AG04450 (cell line): Measurements from ENCODE around the gene LRMDA. TPM values are rescaled to one million over a fixed set of nuclear protein-coding genes. Genes with fewer than 3 reads are reported as not detected.

Source experiments
- CTCF ChIA-PET: fragments of 300-600, 350-600 bp; formaldehyde crosslinking; extraction: SDS; loops from one replicate; lab custom pipeline; 2022; ENCODE audit warnings: antibody characterized with exemption, inconsistent platforms; lab: Charles Lee
- POLR2A ChIA-PET: fragments of 350-600 bp; formaldehyde crosslinking; extraction: SDS; loops from one replicate; lab custom pipeline; 2021; ENCODE audit warnings: antibody characterized with exemption, inconsistent platforms; lab: Yijun Ruan, JAX
- DNase-seq: peaks from one replicate; pipeline ENCODE4 v3.0.0-alpha.2; 2011; ENCODE audit warnings: low read depth, low spot score
- H3K27ac ChIP-seq: one replicate; pipeline ENCODE4 v1.5.1; 2012; ENCODE audit warnings: low read depth, low read length, control low read depth
- H3K27me3 ChIP-seq: one replicate; pipeline ENCODE4 v1.6.0; 2012; ENCODE audit warnings: low read length; ENCODE audit not compliant: control insufficient read depth, insufficient read depth
- H3K4me3 ChIP-seq: 2 replicates; pipeline ENCODE4 v1.5.1; 2011; ENCODE audit warnings: mild to moderate bottlenecking, low read depth, low read length, control low read depth
- H3K9me3 ChIP-seq: 2 replicates; pipeline ENCODE4 v1.5.1; 2012; ENCODE audit warnings: low read length; ENCODE audit not compliant: control insufficient read depth, insufficient read depth
- polyA plus RNA-seq: library from polyadenylated mRNA; depleted of rRNA; stranded (reverse); fragments of >200 nt; gene quantifications from 2 replicates; pipeline ENCODE4 v1.2.3, GENCODE V29; 2011
- TF ChIP-seq, protein P1 (sequence below): IDR thresholded peaks from 2 replicates; pipeline ENCODE4 v1.5.1; 2011; ENCODE audit warnings: low read depth, low read length, control low read depth, inconsistent platforms

Gene LRMDA
- polyA plus RNA-seq, 1 experiment, result 0.12 TPM

DNA sequence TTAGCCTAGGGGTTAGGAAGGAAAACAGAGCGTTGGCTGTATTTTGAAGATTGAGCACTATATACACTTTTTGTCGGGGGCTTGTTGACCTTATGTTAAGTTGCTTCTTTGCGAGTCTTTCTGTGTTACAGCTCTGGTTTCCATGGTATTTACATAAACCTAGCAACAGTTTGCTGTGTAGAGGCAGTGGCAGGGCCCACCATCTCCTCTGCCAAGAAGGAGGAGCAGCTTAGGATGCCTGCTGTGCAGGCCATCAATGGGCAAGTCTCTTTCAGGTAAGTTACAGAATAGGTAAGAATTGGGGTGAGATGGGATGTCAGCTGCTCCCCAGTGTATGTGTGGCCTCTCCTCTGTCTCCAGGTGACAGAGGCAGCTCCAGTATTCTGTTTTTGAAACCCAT lies 485.5 kb downstream of the LRMDA start:
- Histone ChIP-seq H3K4me3 (no peak overlapping the region), H3K27ac (no peak overlapping the region), H3K9me3 (no peaks in the 10 kb centered on the region), H3K27me3 (no peaks in the 10 kb centered on the region)
- no peak for DNase-seq
- ChIA-PET CTCF (no interaction called here), POLR2A (no interaction called here)
- TF ChIP-seq, protein P1, sequence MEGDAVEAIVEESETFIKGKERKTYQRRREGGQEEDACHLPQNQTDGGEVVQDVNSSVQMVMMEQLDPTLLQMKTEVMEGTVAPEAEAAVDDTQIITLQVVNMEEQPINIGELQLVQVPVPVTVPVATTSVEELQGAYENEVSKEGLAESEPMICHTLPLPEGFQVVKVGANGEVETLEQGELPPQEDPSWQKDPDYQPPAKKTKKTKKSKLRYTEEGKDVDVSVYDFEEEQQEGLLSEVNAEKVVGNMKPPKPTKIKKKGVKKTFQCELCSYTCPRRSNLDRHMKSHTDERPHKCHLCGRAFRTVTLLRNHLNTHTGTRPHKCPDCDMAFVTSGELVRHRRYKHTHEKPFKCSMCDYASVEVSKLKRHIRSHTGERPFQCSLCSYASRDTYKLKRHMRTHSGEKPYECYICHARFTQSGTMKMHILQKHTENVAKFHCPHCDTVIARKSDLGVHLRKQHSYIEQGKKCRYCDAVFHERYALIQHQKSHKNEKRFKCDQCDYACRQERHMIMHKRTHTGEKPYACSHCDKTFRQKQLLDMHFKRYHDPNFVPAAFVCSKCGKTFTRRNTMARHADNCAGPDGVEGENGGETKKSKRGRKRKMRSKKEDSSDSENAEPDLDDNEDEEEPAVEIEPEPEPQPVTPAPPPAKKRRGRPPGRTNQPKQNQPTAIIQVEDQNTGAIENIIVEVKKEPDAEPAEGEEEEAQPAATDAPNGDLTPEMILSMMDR, result no peak

DNA sequence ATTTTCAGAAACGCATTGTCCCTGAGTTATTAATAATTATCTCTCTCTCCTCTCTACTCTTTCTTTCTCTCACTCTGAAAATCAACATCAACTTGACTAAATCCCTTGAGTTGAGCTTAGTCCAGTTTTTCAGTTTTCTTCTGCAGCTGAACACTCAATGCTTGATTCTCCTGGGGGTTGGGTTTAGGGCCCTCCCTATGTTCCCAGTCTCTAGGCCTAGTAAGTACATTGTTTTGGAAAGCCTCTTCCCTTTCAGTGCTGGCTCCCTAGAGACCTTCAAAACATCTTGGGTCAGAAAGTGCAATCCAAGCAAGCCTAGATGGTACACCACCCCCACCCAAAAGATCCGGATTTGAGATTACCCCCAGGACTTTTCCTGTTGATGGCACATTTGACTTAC lies 488.5 kb downstream of the LRMDA start:
- H3K4me3 ChIP-seq, result no peak overlapping the region
- H3K27ac ChIP-seq, result no peak overlapping the region
- TF ChIP-seq, protein P1, result no peak
- no peak for DNase-seq
- ChIA-PET POLR2A (no interaction called here), CTCF (no interaction called here)
- H3K9me3 ChIP-seq, result no peaks in the 10 kb centered on the region
- H3K27me3 ChIP-seq, result peaks cover 4% of the 10 kb centered on the region

- TF ChIP-seq, protein P1, result peak; percentile 6; the same call in 1 of the 2 replicates
- H3K9me3 ChIP-seq, result no peaks in the 10 kb centered on the region
- no peak overlapping the region for H3K4me3 ChIP-seq
- CTCF ChIA-PET, result no interaction called here
- peaks cover 4% of the 10 kb centered on the region for H3K27me3 ChIP-seq
- DNase-seq, result no peak
- H3K27ac ChIP-seq, result no peak overlapping the region
- POLR2A ChIA-PET, result no interaction called here
Measured at GRCh38 chr10:75922435-75922834, 491.0 kb downstream of the LRMDA start.

DNA sequence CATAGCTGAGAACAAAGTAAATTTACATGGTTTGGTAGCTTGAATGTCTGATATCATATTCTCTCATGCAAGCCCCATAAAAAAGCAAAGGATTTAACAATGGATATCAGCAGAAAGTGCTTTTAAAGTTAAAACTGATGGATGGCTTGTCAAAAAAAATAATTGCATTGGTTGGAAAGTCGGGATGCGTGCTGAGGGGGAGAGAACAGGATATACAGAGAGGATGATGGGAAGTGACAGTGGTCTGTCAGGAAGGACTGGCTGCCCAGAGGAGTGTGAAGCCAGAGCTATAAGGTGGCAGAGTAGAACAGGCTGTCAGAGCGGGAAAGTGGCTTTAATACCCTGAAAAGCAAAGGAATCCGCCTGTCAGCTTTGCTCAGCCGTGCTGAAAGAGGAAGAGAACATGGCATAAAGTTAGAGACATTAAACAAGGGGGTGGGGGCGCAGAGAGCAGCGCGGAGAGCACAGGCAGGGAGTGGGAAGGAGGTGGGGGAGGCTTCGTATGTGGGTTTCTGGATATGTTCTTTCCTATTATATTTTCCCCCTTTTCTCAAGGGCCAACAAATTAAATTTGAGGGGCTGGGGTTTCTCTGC lies 493.0 kb downstream of the LRMDA start:
- Histone ChIP-seq H3K9me3 (no peaks in the 10 kb centered on the region), H3K27me3 (peaks cover 4% of the 10 kb centered on the region), H3K4me3 (no peak overlapping the region), H3K27ac (no peak overlapping the region)
- TF ChIP-seq, protein P1, result no peak
- no peak for DNase-seq
- ChIA-PET POLR2A (no interaction called here), CTCF (interaction anchor here (0.6 kb wide), 1 partner anchor 532 kb away, joined by 3 read pairs; no protein-coding TSS in a partner anchor)

DNA sequence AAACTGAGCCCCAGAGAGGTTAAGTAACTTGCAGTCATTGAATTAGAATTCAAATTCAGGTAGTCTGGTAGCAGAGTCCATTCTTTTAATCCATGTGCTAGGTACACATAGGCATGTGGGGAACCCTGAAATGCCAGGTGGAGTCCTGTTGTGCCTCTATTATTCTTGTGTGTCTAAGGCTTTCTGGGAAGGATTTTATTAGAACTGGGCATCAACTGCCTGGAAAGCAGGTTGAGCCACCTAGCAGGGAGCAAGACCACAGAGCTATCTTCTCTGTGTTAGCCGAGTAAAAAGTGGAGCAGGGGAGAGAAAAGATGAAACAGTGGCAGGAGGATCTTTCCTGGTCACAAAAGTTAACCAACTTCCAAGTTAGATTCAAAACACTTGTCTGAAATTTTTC lies 494.6 kb downstream of the LRMDA start:
- ChIA-PET POLR2A (no interaction called here), CTCF (no interaction called here)
- Histone ChIP-seq H3K4me3 (no peak overlapping the region), H3K27me3 (peaks cover 4% of the 10 kb centered on the region), H3K9me3 (no peaks in the 10 kb centered on the region), H3K27ac (no peak overlapping the region)
- TF ChIP-seq, protein P1, result no peak
- DNase-seq, result no peak
